ENCODE data around the gene ZNF669.

DNA sequence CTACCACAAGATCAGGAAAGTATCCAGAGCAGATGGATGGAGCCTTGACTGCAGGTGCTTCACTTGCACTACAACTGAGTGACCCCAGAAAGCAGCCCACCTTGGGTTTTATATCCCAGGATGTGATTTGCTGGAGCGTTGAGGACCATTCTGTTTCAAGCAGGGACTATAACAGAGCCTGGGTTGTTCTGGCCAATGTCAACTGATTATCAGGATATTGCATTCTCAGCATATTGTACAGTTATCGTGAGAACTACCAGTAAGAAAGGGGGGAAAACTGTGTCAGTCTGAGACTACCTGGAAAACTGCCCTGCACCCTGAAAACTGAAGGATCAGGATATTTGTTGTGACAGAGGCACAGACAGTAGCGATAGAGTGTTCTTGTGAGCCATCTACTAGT, 8.0 kb downstream of the ZNF669 start:
- TF ChIP-seq, protein P1, sequence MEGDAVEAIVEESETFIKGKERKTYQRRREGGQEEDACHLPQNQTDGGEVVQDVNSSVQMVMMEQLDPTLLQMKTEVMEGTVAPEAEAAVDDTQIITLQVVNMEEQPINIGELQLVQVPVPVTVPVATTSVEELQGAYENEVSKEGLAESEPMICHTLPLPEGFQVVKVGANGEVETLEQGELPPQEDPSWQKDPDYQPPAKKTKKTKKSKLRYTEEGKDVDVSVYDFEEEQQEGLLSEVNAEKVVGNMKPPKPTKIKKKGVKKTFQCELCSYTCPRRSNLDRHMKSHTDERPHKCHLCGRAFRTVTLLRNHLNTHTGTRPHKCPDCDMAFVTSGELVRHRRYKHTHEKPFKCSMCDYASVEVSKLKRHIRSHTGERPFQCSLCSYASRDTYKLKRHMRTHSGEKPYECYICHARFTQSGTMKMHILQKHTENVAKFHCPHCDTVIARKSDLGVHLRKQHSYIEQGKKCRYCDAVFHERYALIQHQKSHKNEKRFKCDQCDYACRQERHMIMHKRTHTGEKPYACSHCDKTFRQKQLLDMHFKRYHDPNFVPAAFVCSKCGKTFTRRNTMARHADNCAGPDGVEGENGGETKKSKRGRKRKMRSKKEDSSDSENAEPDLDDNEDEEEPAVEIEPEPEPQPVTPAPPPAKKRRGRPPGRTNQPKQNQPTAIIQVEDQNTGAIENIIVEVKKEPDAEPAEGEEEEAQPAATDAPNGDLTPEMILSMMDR (IDR thresholded peaks at IDR 0.05; ENCODE audit: insufficient read depth, low read length), result no peak
- TF ChIP-seq, protein P2, sequence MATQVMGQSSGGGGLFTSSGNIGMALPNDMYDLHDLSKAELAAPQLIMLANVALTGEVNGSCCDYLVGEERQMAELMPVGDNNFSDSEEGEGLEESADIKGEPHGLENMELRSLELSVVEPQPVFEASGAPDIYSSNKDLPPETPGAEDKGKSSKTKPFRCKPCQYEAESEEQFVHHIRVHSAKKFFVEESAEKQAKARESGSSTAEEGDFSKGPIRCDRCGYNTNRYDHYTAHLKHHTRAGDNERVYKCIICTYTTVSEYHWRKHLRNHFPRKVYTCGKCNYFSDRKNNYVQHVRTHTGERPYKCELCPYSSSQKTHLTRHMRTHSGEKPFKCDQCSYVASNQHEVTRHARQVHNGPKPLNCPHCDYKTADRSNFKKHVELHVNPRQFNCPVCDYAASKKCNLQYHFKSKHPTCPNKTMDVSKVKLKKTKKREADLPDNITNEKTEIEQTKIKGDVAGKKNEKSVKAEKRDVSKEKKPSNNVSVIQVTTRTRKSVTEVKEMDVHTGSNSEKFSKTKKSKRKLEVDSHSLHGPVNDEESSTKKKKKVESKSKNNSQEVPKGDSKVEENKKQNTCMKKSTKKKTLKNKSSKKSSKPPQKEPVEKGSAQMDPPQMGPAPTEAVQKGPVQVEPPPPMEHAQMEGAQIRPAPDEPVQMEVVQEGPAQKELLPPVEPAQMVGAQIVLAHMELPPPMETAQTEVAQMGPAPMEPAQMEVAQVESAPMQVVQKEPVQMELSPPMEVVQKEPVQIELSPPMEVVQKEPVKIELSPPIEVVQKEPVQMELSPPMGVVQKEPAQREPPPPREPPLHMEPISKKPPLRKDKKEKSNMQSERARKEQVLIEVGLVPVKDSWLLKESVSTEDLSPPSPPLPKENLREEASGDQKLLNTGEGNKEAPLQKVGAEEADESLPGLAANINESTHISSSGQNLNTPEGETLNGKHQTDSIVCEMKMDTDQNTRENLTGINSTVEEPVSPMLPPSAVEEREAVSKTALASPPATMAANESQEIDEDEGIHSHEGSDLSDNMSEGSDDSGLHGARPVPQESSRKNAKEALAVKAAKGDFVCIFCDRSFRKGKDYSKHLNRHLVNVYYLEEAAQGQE (IDR thresholded peaks at IDR 0.05; ENCODE audit: insufficient replicate concordance, low read depth), result no peak
- TF ChIP-seq POLR2AphosphoS5 (IDR thresholded peaks at IDR 0.05; ENCODE audit: low read depth), result no peak
- no peak for TF ChIP-seq SPI1 (IDR thresholded peaks at IDR 0.05; ENCODE audit: borderline replicate concordance, low read depth)

All from HL-60 (cell line).